Globus pallidus (tissue), 1 donor: ENCODE measurements around the gene KIAA1755.

Experiments
- DNase-seq: peaks from one replicate; pipeline ENCODE4 v3.0.0-alpha.2; 2015; ENCODE audit warnings: low spot score

The KIAA1755 gene

DNA sequence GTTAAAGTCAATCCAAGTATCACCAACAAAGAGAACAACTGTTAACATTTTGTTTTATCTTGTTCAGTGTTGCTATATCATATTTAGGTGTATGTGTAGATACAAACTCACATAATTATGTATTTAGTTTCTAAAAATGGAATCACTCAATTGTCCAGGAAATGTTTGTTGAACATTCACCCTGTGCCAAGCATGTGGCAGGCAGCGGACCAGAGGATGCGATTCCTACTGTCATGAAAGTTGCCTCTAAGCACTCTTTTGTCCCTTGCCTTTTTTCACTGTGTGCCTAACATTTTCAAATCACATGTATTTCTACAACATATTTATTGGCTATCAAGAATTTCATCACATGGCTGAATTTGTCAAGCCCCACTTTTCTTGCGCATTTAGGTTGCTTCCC lies 78.6 kb downstream of the KIAA1755 start:
- DNase-seq = no peak

GRCh38 chr20:38181207-38181801 lies 79.2 kb downstream of the KIAA1755 start:
- no peak for DNase-seq

- no peak for DNase-seq
Observed at GRCh38 chr20:38180781-38181180, 79.8 kb downstream of the KIAA1755 start.

- no peak for DNase-seq
Observed at GRCh38 chr20:38179846-38180245, 80.7 kb downstream of the KIAA1755 start.

GRCh38 chr20:38178581-38178980 lies 82.0 kb downstream of the KIAA1755 start:
- no peak for DNase-seq

GRCh38 chr20:38178065-38178491 lies 82.5 kb downstream of the KIAA1755 start:
- no peak for DNase-seq

GRCh38 chr20:38177201-38177600 lies 83.3 kb downstream of the KIAA1755 start:
- no peak for DNase-seq

DNA sequence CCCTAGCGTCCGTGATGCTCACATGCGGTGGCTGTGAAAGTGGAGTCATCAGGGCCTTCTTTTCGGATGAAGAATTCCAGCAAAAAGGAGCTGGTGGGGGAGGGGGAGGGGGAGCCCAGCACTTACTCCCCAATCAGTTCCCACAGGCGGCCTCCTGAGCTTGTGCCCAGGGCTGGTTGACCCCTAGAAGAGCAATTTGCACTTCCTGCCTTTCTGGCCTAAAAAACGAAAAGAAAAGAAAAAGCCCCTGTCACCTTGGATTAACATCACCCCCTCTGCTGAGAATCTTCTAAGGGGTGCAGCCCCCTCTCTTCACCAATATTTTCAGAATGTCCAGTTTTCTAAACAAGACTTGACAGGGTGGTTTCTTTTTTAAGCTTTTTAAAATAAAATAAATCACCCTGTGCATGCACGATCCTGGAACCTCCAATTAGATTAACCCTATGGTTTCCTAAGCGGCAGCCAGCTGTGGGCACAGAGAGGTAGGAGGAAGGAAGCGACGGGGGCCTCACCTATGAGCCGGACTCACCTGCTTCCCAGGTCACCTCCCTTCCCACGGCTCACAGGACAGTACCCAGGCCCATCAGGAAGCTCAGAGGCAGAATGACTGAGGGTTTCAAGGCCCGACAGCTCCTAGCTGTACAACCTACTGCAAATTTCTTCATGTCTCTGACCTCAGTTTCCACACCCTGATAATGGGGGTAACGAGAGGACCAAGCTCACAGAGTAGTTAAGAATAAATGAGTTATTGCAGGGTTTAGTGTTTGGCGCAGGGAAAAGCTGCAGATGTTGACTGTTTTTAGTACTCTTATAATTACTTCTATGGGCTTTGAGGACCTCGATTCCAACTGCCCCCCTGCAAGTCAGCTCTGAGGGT lies 85.0 kb downstream of the KIAA1755 start:
- DNase-seq = no peak

- DNase-seq = no peak
Observed at GRCh38 chr20:38173237-38174156, 87.0 kb downstream of the KIAA1755 start.

DNA sequence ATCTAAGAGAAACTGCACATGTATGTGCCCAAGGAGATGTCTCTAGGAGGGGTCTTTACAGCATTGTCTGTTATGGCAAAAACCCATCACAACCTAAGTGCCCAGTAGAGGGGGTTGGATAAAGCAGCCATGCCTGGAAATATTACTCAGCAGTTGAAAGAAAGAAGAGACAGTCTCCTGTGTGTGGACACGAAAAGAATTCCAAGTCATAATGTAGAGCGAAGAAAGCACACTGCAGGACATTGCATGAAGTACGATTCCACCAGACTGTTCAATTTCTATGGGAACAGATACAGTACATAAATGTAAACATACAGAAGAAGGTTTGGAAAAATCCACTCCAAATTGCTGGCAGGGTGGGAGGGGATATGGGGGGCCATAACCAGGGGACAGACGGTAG lies 88.1 kb downstream of the KIAA1755 start:
- no peak for DNase-seq

GRCh38 chr20:38171675-38172043 lies 88.9 kb downstream of the KIAA1755 start:
- no peak for DNase-seq

GRCh38 chr20:38170826-38171674 lies 89.5 kb downstream of the KIAA1755 start:
- no peak for DNase-seq

DNA sequence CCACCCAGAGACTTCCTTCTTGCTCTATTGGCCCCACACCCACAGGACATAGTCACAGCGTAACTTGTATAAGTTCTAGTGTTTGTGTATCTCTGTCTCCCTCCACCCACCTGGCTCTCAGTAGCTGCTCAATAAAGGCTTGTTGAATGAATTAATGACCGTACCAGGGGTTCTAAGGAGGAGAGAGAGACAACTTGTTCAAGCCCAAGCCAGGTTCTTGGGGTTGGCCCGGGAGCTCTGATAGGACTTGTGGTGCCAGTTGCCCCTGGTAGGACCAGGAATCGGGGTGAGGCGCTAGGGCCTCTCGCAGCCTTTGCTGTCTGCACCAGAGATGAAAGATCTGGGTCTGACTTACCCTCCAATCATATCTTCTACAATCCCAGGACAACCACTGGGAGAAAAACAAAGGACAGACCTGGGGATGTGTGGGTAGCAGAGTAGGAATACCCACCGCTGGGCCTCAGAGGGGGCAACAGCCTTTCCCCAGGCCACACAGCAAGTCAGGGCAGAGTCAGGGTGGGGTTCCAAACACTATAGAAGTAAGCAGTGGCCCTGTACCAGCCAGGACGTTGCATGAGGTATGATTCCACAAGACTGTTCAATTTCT lies 90.2 kb downstream of the KIAA1755 start:
- DNase-seq = no peak

DNA sequence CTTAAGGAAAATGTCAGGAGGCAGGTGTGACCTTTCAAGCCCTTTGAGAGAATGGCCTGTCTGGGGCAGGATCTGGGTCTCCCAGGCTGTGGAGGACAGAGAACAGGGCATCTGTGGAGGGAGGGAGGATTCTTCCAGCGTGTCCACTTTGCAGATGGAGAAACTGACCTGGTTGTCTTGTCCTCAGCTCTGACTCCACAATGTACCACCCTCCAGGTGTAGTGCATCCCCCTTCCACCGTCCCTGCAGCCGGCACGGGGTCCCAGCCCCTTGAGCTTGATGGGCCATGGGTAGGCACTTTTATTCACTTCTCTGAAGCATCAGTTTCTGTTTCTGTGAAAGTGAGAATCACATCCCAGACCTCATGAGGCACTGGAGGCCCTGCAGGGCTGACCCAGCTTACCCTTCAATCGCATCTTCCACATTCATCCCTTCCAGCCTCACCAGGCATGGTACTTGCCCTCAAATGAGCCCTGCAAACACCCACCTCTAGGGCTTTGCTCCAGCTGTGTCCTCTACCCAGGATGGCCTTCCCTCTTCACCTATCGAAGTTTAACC lies 90.8 kb downstream of the KIAA1755 start:
- DNase-seq = no peak

GRCh38 chr20:38168791-38169589 lies 91.5 kb downstream of the KIAA1755 start:
- no peak for DNase-seq

GRCh38 chr20:38167851-38168760 lies 92.4 kb downstream of the KIAA1755 start:
- no peak for DNase-seq

GRCh38 chr20:38167328-38167850 lies 93.1 kb downstream of the KIAA1755 start:
- DNase-seq = no peak

- DNase-seq = no peak
Observed at GRCh38 chr20:38166703-38167233, 93.8 kb downstream of the KIAA1755 start.
